K562 (cell line): ENCODE data around the gene C12orf43. TPM values are rescaled to one million over a fixed set of nuclear protein-coding genes. Genes with fewer than 3 reads are reported as not detected.

Experiments
- ADNP ChIP-seq: fragments of 200-800 bp; sonication (Bioruptor generic); IDR thresholded peaks from 2 replicates; pipeline ENCODE4 v1.6.1; 2016; ENCODE audit warnings: missing genetic modification characterization, missing compliant biosample characterization
- ATF7 ChIP-seq: fragments of 450-650 bp; IDR thresholded peaks from 2 replicates; pipeline ENCODE4 v1.7.1; 2014; ENCODE audit warnings: mild to moderate bottlenecking, moderate library complexity
- CREB3L1 ChIP-seq: fragments of 450-650 bp; IDR thresholded peaks from 2 replicates; pipeline ENCODE4 v1.6.1; 2014; ENCODE audit warnings: low read depth, mild to moderate bottlenecking, moderate library complexity, borderline replicate concordance
- CTBP1 ChIP-seq: fragments of 450-650 bp; IDR thresholded peaks from 2 replicates; pipeline ENCODE4 v1.6.1; 2016; ENCODE audit warnings: borderline replicate concordance
- CTCF ChIP-seq, 3 experiments: IDR thresholded peaks in 2 of 3; conservative IDR thresholded peaks in 1 of 3; 2 replicates each; pipeline ENCODE4 v1.5.1; 2011 to 2012; ENCODE audit warnings: low read length in 3 of 3, mild to moderate bottlenecking in 3 of 3, control low read depth in 2 of 3, improper control_type of control experiment in 1 of 3, inconsistent platforms in 1 of 3, low read depth in 1 of 3, mixed read lengths in 1 of 3, moderate library complexity in 1 of 3; ENCODE audit not compliant: insufficient read depth in 2 of 3
- CTCFL ChIP-seq: IDR thresholded peaks from 2 replicates; pipeline ENCODE4 v1.6.1; 2011; ENCODE audit warnings: borderline replicate concordance, low read depth, mild to moderate bottlenecking, moderate library complexity, low read length; ENCODE audit not compliant: insufficient read depth, poor library complexity, severe bottlenecking
- DACH1 ChIP-seq: fragments of 450-650 bp; IDR thresholded peaks from 2 replicates; pipeline ENCODE4 v1.6.1; 2018; ENCODE audit not compliant: partially characterized antibody
- FOXK2 ChIP-seq, 2 experiments: fragments of 450-650 bp; IDR thresholded peaks in 1 of 2; conservative IDR thresholded peaks in 1 of 2; 2 replicates each; pipeline ENCODE4 v1.6.1; 2016; ENCODE audit warnings: low read depth in 2 of 2, mild to moderate bottlenecking in 1 of 2
- FOXP1 ChIP-seq: sonication (generic); formaldehyde crosslinking; IDR thresholded peaks from 2 replicates; pipeline ENCODE4 v1.8.0; 2022; ENCODE audit warnings: mild to moderate bottlenecking, missing genetic modification reagents
- GATA2 ChIP-seq: sonication (generic); formaldehyde crosslinking; IDR thresholded peaks from 2 replicates; pipeline ENCODE4 v1.4.0; 2020; ENCODE audit warnings: mild to moderate bottlenecking, missing genetic modification reagents
- GTF2F1 ChIP-seq: IDR thresholded peaks from 2 replicates; pipeline ENCODE4 v1.6.1; 2011; ENCODE audit warnings: low read depth, low read length, improper control_type of control experiment
- KDM1A ChIP-seq, 2 experiments: fragments of 450-650 bp; IDR thresholded peaks; 2 replicates each; pipeline ENCODE4 v1.6.1; 2016; ENCODE audit warnings: mild to moderate bottlenecking in 2 of 2
- KLF16 ChIP-seq: IDR thresholded peaks from 2 replicates; pipeline ENCODE4 v1.6.1; 2016; ENCODE audit warnings: antibody characterized with exemption
- SMAD4 ChIP-seq: fragments of 250-450 bp; sonication (Bioruptor Pico); conservative IDR thresholded peaks from 2 replicates; pipeline ENCODE4 v1.8.0; 2021; ENCODE audit warnings: inconsistent platforms, mild to moderate bottlenecking, moderate library complexity
- SMARCA4 ChIP-seq: fragments of 450-650 bp; IDR thresholded peaks from 2 replicates; pipeline ENCODE4 v1.6.1; 2016
- SNAPC5 ChIP-seq: fragments of 250-450 bp; sonication (Bioruptor Pico); IDR thresholded peaks from 2 replicates; pipeline ENCODE4 v1.8.0; 2021; ENCODE audit warnings: moderate library complexity, mild to moderate bottlenecking, inconsistent platforms
- SRF ChIP-seq, 2 experiments: fragments of 250-450, 450-650 bp in 1 of 2; sonication (Bioruptor Pico) in 1 of 2; sonication (generic) in 1 of 2; formaldehyde crosslinking; IDR thresholded peaks; 2 replicates each; pipeline versions ENCODE4 v1.5.0 to v1.5.1; 2020 to 2022; ENCODE audit warnings: mild to moderate bottlenecking in 1 of 2, missing genetic modification reagents in 1 of 2
- TCF15 ChIP-seq: fragments of 250-450 bp; sonication (Bioruptor Pico); IDR thresholded peaks from 2 replicates; pipeline ENCODE4 v1.8.0; 2022; ENCODE audit warnings: moderate library complexity, mild to moderate bottlenecking, inconsistent platforms
- TRIM24 ChIP-seq, 2 experiments: fragments of 450-650 bp; IDR thresholded peaks; 2 replicates each; pipeline ENCODE4 v1.6.1; 2016
- ZNF121 ChIP-seq: sonication (generic); formaldehyde crosslinking; conservative IDR thresholded peaks from 2 replicates; pipeline ENCODE4 v1.8.0; 2022; ENCODE audit warnings: missing genetic modification reagents
- ZNF384 ChIP-seq: IDR thresholded peaks from 2 replicates; pipeline ENCODE4 v1.6.1; 2012; ENCODE audit warnings: low read depth, low read length, improper control_type of control experiment
- ZNF766 ChIP-seq: fragments of 200-800 bp; sonication (Bioruptor generic); conservative IDR thresholded peaks from 2 replicates; pipeline ENCODE4 v1.6.1; 2016; ENCODE audit warnings: missing genetic modification characterization, missing compliant biosample characterization
- polyA plus RNA-seq, 8 experiments: library from polyadenylated mRNA; depleted of rRNA in 4 of 8; stranded (reverse) in 5 of 8; unstranded in 3 of 8; fragments of >200 nt; fragmentation: Nextera tagmentation in 2 of 8; fragmentation: Illumina TruSeq in 1 of 8; extraction: Ambion mirVana in 2 of 8; extraction: Trizol in 1 of 8; gene quantifications; 2 replicates each; pipeline versions ENCODE4 v1.2.1 to v1.2.3, GENCODE V29; 2011 to 2014; ENCODE audit warnings: inconsistent platforms in 1 of 8, missing spikeins in 1 of 8
- total RNA-seq, 7 experiments: library from RNA; depleted of rRNA in 6 of 7; stranded (reverse); fragments of >200 nt in 6 of 7; fragmentation: Illumina TruSeq in 2 of 7; extraction: Trizol in 2 of 7; gene quantifications; 2 replicates each; pipeline versions ENCODE4 v1.2.1 to v1.2.3, GENCODE V29; 2011 to 2021; ENCODE audit warnings: low replicate concordance in 1 of 7

Gene C12orf43
- total and polyA plus RNA-seq, 9 of the 15 experiments (the other 6 are each of a cell fraction or from before 2014, with no cell fraction given): 4.3 to 22.2 (median 16.8) TPM

GRCh38 chr12:121026274-121027045 lies 10.2 kb upstream of the C12orf43 start (continued):
- TF ChIP-seq ATF7: 0 out of 2 replicates have a peak, but pooled peaks have one; percentile 46
- TF ChIP-seq KLF16: peak; percentile 47; the same call in 1 of the 2 replicates
- peak; percentile 56; the same call in 1 of the 2 replicates for TF ChIP-seq CTBP1
- TF ChIP-seq ZNF384: peak; percentile 70
- TF ChIP-seq TRIM24 (IDR thresholded peaks at IDR 0.05): peak; percentile 54 to 67
- 0 out of 2 replicates have a peak, but pooled peaks have one; percentile 24 for TF ChIP-seq ADNP (tag)
- no peak for TF ChIP-seq CTCFL
- peak; percentile 35 to 60 (median 47) for TF ChIP-seq CTCF (IDR thresholded peaks at IDR 0.05 in 2 of 3, conservative IDR thresholded peaks at IDR 0.05 in 1 of 3; ENCODE audit: insufficient read depth in 2 of 3, low read depth in 1 of 3, low read length in 3 of 3)
- TF ChIP-seq GTF2F1: no peak
- 0 out of 2 replicates have a peak, but pooled peaks have one; percentile 17 for TF ChIP-seq SMAD4 (CRISPR knock-in tag)
- 0 out of 2 replicates have a peak, but pooled peaks have one; percentile 54 for TF ChIP-seq ZNF766
- peak; percentile 22 for TF ChIP-seq DACH1
- no peak for TF ChIP-seq TCF15 (CRISPR knock-in tag)
- TF ChIP-seq FOXK2 (conservative IDR thresholded peaks at IDR 0.05 in 1 of 2, IDR thresholded peaks at IDR 0.05 in 1 of 2; ENCODE audit: low read depth in 2 of 2): peak in 1 of 2 experiments; percentile 47; a peak in 1 of 4 replicates
- TF ChIP-seq GATA2 (CRISPR knock-in tag): no peak
- TF ChIP-seq SNAPC5 (CRISPR knock-in tag): no peak
- TF ChIP-seq ZNF121 (CRISPR knock-in tag): no peak
- TF ChIP-seq CREB3L1: no peak
- peak; percentile 45; the same call in 1 of the 2 replicates for TF ChIP-seq FOXP1 (CRISPR knock-in tag)
- TF ChIP-seq SRF (CRISPR knock-in tag; IDR thresholded peaks at IDR 0.05): peak; percentile 92 to 98
- TF ChIP-seq SMARCA4: peak; percentile 46; the same call in 1 of the 2 replicates
- peak in 1 of 2 experiments; percentile 57; a peak in 2 of 4 replicates for TF ChIP-seq KDM1A (IDR thresholded peaks at IDR 0.05)
